Heart left ventricle (tissue), 16 donors: ENCODE measurements around the gene STK33. TPM values are rescaled to one million over a fixed set of nuclear protein-coding genes. Genes with fewer than 3 reads are reported as not detected.

ENCODE experiments used
- ATAC-seq, 4 donors: fragments of 200-7000 bp; cut with Tn5 transposase; one replicate each; pipeline ENCODE4 v1.9.1; 2020 to 2022; ENCODE audit warnings: moderate library complexity in 4 of 4, mild to moderate bottlenecking in 3 of 4, moderate number of reproducible peaks in 1 of 4
- DNase-seq, 5 donors: peaks; one replicate each; pipeline ENCODE4 v3.0.0-alpha.2; 2020
- H3K27ac ChIP-seq, 12 donors: fragments of 200-600 bp; sonication (generic) in 4 of 12; one replicate each; pipeline versions ENCODE4 v1.5.0 to v1.8.0; 2016 to 2022; ENCODE audit warnings: mild to moderate bottlenecking in 2 of 12
- H3K27me3 ChIP-seq, 9 donors: fragments of 200-600 bp; sonication (generic) in 2 of 9; one replicate each; pipeline versions ENCODE4 v1.5.1 to v1.8.0; 2016 to 2022; ENCODE audit warnings: mild to moderate bottlenecking in 3 of 9
- H3K36me3 ChIP-seq, 9 donors: fragments of 200-600 bp; sonication (generic) in 2 of 9; one replicate each; pipeline versions ENCODE4 v1.5.0 to v1.8.0; 2018 to 2022; ENCODE audit warnings: mild to moderate bottlenecking in 2 of 9
- H3K4me1 ChIP-seq, 12 donors: fragments of 200-600 bp; sonication (generic) in 4 of 12; one replicate each; pipeline versions ENCODE4 v1.5.0 to v1.8.0; 2016 to 2022; ENCODE audit warnings: mild to moderate bottlenecking in 3 of 12
- H3K4me3 ChIP-seq, 12 donors: fragments of 200-600 bp; sonication (generic) in 4 of 12; one replicate each; pipeline versions ENCODE4 v1.5.0 to v1.8.0; 2017 to 2022; ENCODE audit warnings: mild to moderate bottlenecking in 9 of 12, moderate library complexity in 4 of 12
- H3K9me3 ChIP-seq, 12 donors: fragments of 200-600 bp; sonication (generic) in 4 of 12; one replicate each; pipeline versions ENCODE4 v1.5.0 to v1.8.0; 2016 to 2022; ENCODE audit warnings: mild to moderate bottlenecking in 1 of 12
- CTCF ChIP-seq, 12 donors: fragments of 200-600 bp; sonication (generic) in 4 of 12; IDR thresholded peaks; one replicate each; pipeline versions ENCODE4 v1.5.0 to v1.8.0; 2018 to 2022; ENCODE audit warnings: antibody characterized with exemption in 12 of 12, mild to moderate bottlenecking in 5 of 12
- POLR2A ChIP-seq, 2 donors: fragments of 450-650 bp; IDR thresholded peaks; one replicate each; pipeline ENCODE4 v1.6.1; 2017; ENCODE audit warnings: antibody characterized with exemption in 2 of 2, mild to moderate bottlenecking in 2 of 2, moderate library complexity in 2 of 2
- WGBS, 4 donors: extraction: QIAGEN DNeasy Blood & Tissue Kit in 2 of 4; methylation state at CpG; one replicate each; pipeline versions ENCODE4 v1.1.5 to v1.1.7; 2013 to 2018; 5-methylcytosine and 5-hydroxymethylcytosine counted together
- intact Hi-C, 10 donors: fragments of 100-400 bp; cut with DNase I; formaldehyde crosslinking; loops; one replicate each; pipeline versions ENCODE4 v1.11.1 to v1.14.2; 2022
- polyA plus RNA-seq, 2 donors: library from polyadenylated mRNA; stranded (reverse); fragments of 200-250 nt; gene quantifications; one replicate each; pipeline ENCODE4 v1.2.3, GENCODE V29; 2013
- total RNA-seq, 9 donors: library from RNA; depleted of rRNA in 2 of 9; stranded (reverse); fragments of >200 nt in 2 of 9; fragmentation: NEBNext Ultra II Directional in 3 of 9; extraction: Animal tissue kit (Norgen Biotek cat#: 25700) in 3 of 9; gene quantifications; one replicate each; pipeline versions ENCODE4 v1.1.0 to v1.2.4, GENCODE V29; 2016 to 2023
- donor health status: ischemic (EF 13 %, LVEDD 7.1; RV severe dilation, severe dysfunction).
- donor health status: healthy with polysubstance abuse.
- donor health status: DM: no; HTN: yes; CAD: no.
- donor health status: DM: no; HTN: no; CAD: no.
- donor health status: ischemic (EF 25% LVEDD 6.9; RV normal size, moderate dysfunction).
- donor health status: ischemic (EF 25% LVEDD 5.7; RV mildly dilated, moderate dysfunction).
- donor health status: healthy.
- donor health status: DM: yes; HTN: yes; CAD: no.
- donor health status: ischemic (EF 35%, LVEDD 5.7; RV mildly dilated, moderate dysfunction).
- donor health status: nonischemic (EF 11% LVEDD 7.7; RV severe dilation, severe dysfunction).
- donor health status: DM: yes; HTN: yes; CAD: no.
- donor health status: PGD.
- donor health status: ischemic (EF 29% LVEDD 5.4; RV normal size, mild dysfunction).
- donor health status: nonischemic (EF 23%, LVEDD 6.1; RV moderate dilation, normal function).

STK33 gene
- total and polyA plus RNA-seq, 11 donors: 9.9 to 41.5 (median 25.3) TPM

- intact Hi-C loops: no loop called here
- TF ChIP-seq CTCF (IDR thresholded peaks at IDR 0.05) (no peak), POLR2A (IDR thresholded peaks at IDR 0.05) (no peak)
- no peak overlapping the region for H3K27ac ChIP-seq
- no peaks in the 10 kb centered on the region for H3K27me3 ChIP-seq
- ATAC-seq: no peak
- no peak for DNase-seq
- 51 to 61% (median 58%) methylated on average over 3 of the region's 3 CpGs for WGBS, 4 donors
- H3K4me1 ChIP-seq: no peaks in the 10 kb centered on the region
- H3K4me3 ChIP-seq: no peak overlapping the region
- no peaks in the 10 kb centered on the region for H3K36me3 ChIP-seq
- H3K9me3 ChIP-seq: peaks cover 0 to 10% (median 0%) of the 10 kb centered on the region in 12 donors
These were observed 185.7 kb downstream of the STK33 start for GRCh38 chr11:8408151-8408941.

DNA sequence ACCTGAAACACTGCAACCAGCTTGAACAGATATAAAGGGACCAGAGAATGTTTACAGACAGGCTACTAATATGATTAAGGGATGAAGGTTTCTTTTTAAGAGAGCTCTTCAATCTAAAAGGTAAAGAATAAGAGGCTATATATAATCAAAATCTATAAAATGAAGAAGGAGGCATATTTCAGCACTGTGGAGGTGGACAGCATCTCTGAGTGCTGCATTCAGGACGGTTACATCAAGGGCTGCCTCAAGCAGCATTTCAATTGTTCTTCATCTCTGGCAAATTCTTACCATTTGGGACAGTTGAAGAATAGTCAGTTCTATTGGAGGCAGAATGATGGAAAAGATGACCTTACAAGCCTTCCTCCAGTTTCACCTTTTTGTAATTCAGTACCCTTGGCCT, 190.7 kb downstream of the STK33 start:
- intact Hi-C loops: no loop called here
- no peak for TF ChIP-seq CTCF (IDR thresholded peaks at IDR 0.05)
- H3K27me3 ChIP-seq: no peaks in the 10 kb centered on the region
- H3K4me3 ChIP-seq: no peak overlapping the region
- peaks cover 0 to 10% (median 0%) of the 10 kb centered on the region in 12 donors for H3K9me3 ChIP-seq
- H3K36me3 ChIP-seq: no peaks in the 10 kb centered on the region
- H3K4me1 ChIP-seq: no peaks in the 10 kb centered on the region
- no peak for ATAC-seq
- 21 to 37% (median 28%) methylated on average over 1 of the region's 1 CpG for WGBS, 4 donors
- H3K27ac ChIP-seq: no peak overlapping the region
- no peak for DNase-seq

DNA sequence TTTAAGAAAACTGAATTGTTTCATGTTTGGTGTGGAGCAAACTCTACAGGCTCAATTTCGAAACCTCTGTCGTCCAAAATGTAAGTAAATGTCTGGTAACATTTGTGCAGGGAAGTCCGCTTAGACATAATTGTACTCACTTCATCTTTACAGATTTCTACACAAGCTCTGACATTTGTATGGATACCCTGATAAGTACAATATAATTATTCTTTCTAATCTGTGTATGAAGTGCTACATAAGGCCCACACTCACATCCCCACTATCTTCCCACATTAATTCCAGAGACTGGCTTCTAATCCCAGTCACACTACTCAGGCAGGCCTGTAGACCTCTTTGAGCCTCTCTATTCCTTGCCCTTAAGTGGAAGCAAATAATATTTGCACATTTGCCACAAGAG, 201.1 kb downstream of the STK33 start:
- WGBS, 4 donors: 94 to 100% (median 97%) methylated on average over 3 of the region's 3 CpGs
- intact Hi-C loops: no loop called here

More for the DNA sequence above, 201.1 kb downstream of the STK33 start:
- peaks cover 0 to 8% (median 0%) of the 10 kb centered on the region in 12 donors for H3K9me3 ChIP-seq
- ATAC-seq (no peak), DNase-seq (no peak)
- H3K4me1 ChIP-seq: peaks cover 0 to 21% (median 5%) of the 10 kb centered on the region in 12 donors
- H3K27me3 ChIP-seq: no peaks in the 10 kb centered on the region
- H3K36me3 ChIP-seq: no peaks in the 10 kb centered on the region
- no peak overlapping the region for H3K4me3 ChIP-seq
- no peak overlapping the region for H3K27ac ChIP-seq
- no peak for TF ChIP-seq POLR2A (IDR thresholded peaks at IDR 0.05)
- TF ChIP-seq CTCF (IDR thresholded peaks at IDR 0.05): no peak
